Activated T-helper 17 cell treated with anti-CD3 and anti-CD28 coated beads, Interleukin-2, amount 50 U/mL, for 72 hours (primary cell): ENCODE results near the gene INSC. TPM values are rescaled to one million over a fixed set of nuclear protein-coding genes. Genes with fewer than 3 reads are reported as not detected.

Experiments
- ATAC-seq: fragments of 150-1000 bp; cut with Tn5 transposase; replicated peaks from 2 replicates; pipeline ENCODE4 v1.10.0; 2021; ENCODE audit warnings: mild to moderate bottlenecking, moderate library complexity
- H3K27ac Mint-ChIP-seq: one replicate; pipeline ENCODE4 v1.8.0; 2022; ENCODE audit warnings: mixed read lengths
- H3K27me3 Mint-ChIP-seq: one replicate; pipeline ENCODE4 v1.8.0; 2022; ENCODE audit warnings: mixed read lengths
- H3K36me3 Mint-ChIP-seq: one replicate; pipeline ENCODE4 v1.8.0; 2022; ENCODE audit warnings: low read depth, mild to moderate bottlenecking, mixed read lengths
- H3K4me1 Mint-ChIP-seq: one replicate; pipeline ENCODE4 v1.8.0; 2022; ENCODE audit warnings: mixed read lengths
- H3K4me3 Mint-ChIP-seq: one replicate; pipeline ENCODE4 v1.8.0; 2022; ENCODE audit warnings: mild to moderate bottlenecking, mixed read lengths
- H3K9me3 Mint-ChIP-seq: one replicate; pipeline ENCODE4 v1.8.0; 2022; ENCODE audit warnings: mixed read lengths
- total RNA-seq, 2 donors: library from RNA; stranded (reverse); gene quantifications; one replicate each; pipeline ENCODE4 v1.2.3, GENCODE V29; 2022

INSC gene
- total RNA-seq, 2 donors from 2014 or later, result 0.48 TPM; not detected in 1

DNA sequence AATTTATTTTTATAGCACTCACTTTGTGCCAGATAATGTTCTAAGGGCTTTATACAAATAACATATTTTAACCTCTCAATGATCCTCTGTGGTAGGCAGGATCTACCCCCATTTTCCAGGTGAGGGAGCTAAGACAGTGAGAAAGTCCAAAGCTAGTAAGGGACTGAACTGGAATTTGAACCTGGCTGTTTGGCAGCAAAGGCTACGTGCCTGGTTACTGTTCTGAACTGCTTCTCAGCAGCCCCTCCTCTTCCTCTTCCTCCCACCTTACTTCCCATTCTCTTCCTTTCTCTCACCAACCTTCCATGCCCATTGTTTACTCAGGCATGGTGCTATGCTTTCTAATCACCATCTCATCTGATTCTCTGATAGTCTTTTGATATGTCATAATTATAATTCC lies 82.0 kb downstream of the INSC start:
- Mint-ChIP-seq H3K9me3 (no peaks in the 10 kb centered on the region), H3K36me3 (no peaks in the 10 kb centered on the region), H3K4me3 (no peak overlapping the region), H3K4me1 (no peaks in the 10 kb centered on the region), H3K27ac (no peak overlapping the region), H3K27me3 (no peaks in the 10 kb centered on the region)
- no peak for ATAC-seq

DNA sequence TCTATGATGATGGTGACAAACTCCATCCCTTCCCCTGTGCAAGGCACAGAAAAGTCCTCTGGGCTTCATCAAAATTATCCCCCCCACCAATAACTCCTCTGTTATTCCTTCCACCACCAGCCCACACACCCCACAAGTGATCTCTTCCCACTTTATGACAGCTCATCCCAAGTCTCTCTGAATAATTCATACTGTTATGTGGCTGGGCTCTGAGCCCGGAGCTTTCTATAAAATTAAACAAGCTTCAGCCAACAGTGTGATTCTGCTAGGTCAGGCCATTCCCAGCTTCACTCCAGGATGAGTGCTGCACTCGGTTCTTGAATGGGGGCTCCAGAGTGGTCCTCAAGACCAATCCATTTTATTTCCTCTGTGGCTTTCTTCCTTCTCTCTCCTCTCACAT lies 83.0 kb downstream of the INSC start:
- Mint-ChIP-seq H3K27ac (no peak overlapping the region), H3K27me3 (no peaks in the 10 kb centered on the region), H3K36me3 (no peaks in the 10 kb centered on the region), H3K4me3 (no peak overlapping the region), H3K9me3 (no peaks in the 10 kb centered on the region), H3K4me1 (no peaks in the 10 kb centered on the region)
- ATAC-seq, result no peak

- Mint-ChIP-seq H3K36me3 (no peaks in the 10 kb centered on the region), H3K27me3 (no peaks in the 10 kb centered on the region), H3K27ac (no peak overlapping the region), H3K4me1 (no peaks in the 10 kb centered on the region), H3K9me3 (no peaks in the 10 kb centered on the region), H3K4me3 (no peak overlapping the region)
- ATAC-seq, result no peak
Observed at GRCh38 chr11:15198284-15198683, 83.6 kb downstream of the INSC start.

- ATAC-seq, result no peak
- Mint-ChIP-seq H3K27me3 (no peaks in the 10 kb centered on the region), H3K9me3 (no peaks in the 10 kb centered on the region), H3K36me3 (no peaks in the 10 kb centered on the region), H3K4me3 (no peak overlapping the region), H3K27ac (no peak overlapping the region), H3K4me1 (no peaks in the 10 kb centered on the region)
Observed at GRCh38 chr11:15199693-15200092, 85.0 kb downstream of the INSC start.

- Mint-ChIP-seq H3K4me3 (no peak overlapping the region), H3K9me3 (no peaks in the 10 kb centered on the region), H3K4me1 (no peaks in the 10 kb centered on the region), H3K27me3 (no peaks in the 10 kb centered on the region), H3K36me3 (no peaks in the 10 kb centered on the region), H3K27ac (no peak overlapping the region)
- ATAC-seq, result no peak
Observed at GRCh38 chr11:15200696-15201095, 86.0 kb downstream of the INSC start.

DNA sequence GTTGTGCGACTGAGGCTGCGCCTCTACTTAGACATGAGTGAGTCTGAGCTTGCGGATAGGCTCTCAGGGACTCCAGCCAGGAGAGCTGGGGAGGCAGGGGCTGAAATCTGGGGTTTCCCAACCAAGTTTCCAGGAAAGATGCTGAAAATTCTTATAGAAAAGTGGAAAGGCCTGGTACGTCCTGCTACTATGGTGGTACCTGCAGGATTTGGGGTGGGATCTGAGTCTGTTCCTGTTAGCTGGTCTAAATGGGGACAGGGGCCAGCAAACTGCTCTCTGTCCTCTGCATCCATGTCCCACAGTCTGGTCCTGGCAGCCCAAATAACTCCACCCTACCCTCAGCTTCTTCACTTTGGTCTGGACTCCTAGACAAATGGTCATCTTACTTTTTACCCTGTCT lies 86.9 kb downstream of the INSC start:
- no peaks in the 10 kb centered on the region for H3K36me3 Mint-ChIP-seq
- ATAC-seq, result no peak
- H3K27me3 Mint-ChIP-seq, result no peaks in the 10 kb centered on the region
- no peaks in the 10 kb centered on the region for H3K4me1 Mint-ChIP-seq
- H3K27ac Mint-ChIP-seq, result no peak overlapping the region
- H3K4me3 Mint-ChIP-seq, result no peak overlapping the region
- H3K9me3 Mint-ChIP-seq, result no peaks in the 10 kb centered on the region

DNA sequence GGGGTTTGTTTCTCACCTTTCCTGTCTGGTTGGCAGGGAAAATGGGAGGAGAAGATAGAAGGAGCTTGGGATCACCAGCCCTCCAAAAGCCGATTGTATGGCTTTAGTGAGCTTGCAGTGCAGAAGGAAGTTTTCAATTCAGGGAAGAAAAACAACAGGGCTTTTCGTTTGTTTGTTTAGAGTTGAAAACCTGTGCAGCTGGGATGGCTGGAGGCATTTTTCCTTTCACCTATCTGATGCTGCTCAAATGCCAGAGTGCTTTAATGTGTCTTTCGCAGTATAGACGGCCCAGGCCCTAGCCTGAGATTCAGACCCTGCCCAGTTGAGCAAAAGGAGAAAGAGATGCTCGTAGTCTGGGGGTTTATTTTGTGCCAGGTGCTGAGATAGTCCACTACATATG lies 87.9 kb downstream of the INSC start:
- ATAC-seq, result no peak
- H3K4me1 Mint-ChIP-seq, result no peaks in the 10 kb centered on the region

DNA sequence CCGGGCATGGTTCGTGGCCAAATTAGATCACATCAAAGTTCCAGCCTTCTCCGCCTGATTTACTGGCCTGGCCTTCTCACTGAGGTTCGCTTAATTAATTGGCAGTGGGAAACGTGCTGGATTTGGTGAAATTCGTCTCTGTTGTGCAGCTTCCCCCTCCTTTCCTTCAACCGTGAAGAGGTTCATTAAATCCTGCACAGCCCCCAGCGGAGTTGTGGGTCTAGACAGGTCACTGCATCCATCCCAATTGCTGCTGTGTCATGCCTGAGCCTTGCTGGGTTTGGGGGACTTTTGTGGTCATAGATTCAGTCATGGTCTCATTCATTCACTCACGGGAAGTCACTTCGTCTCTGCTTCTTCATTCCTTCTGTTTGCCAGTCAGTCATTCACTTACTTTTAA lies 90.0 kb downstream of the INSC start:
- H3K36me3 Mint-ChIP-seq, result no peaks in the 10 kb centered on the region
- H3K27ac Mint-ChIP-seq, result no peak overlapping the region
- no peak for ATAC-seq

More for the DNA sequence above, 87.9 kb downstream of the INSC start:
- no peak overlapping the region for H3K27ac Mint-ChIP-seq
- H3K9me3 Mint-ChIP-seq, result no peaks in the 10 kb centered on the region
- H3K36me3 Mint-ChIP-seq, result no peaks in the 10 kb centered on the region
- H3K4me3 Mint-ChIP-seq, result no peak overlapping the region
- H3K27me3 Mint-ChIP-seq, result no peaks in the 10 kb centered on the region

GRCh38 chr11:15206791-15207190 lies 92.1 kb downstream of the INSC start:
- Mint-ChIP-seq H3K9me3 (no peaks in the 10 kb centered on the region), H3K4me3 (no peak overlapping the region), H3K27ac (no peak overlapping the region), H3K36me3 (no peaks in the 10 kb centered on the region), H3K4me1 (no peaks in the 10 kb centered on the region), H3K27me3 (no peaks in the 10 kb centered on the region)
- no peak for ATAC-seq

More for the DNA sequence above, 90.0 kb downstream of the INSC start:
- Mint-ChIP-seq H3K9me3 (no peaks in the 10 kb centered on the region), H3K4me1 (no peaks in the 10 kb centered on the region), H3K4me3 (no peak overlapping the region), H3K27me3 (no peaks in the 10 kb centered on the region)

- no peaks in the 10 kb centered on the region for H3K27me3 Mint-ChIP-seq
- no peak overlapping the region for H3K27ac Mint-ChIP-seq
- ATAC-seq, result peak; percentile 85
- H3K9me3 Mint-ChIP-seq, result no peaks in the 10 kb centered on the region
- no peak overlapping the region for H3K4me3 Mint-ChIP-seq
- no peaks in the 10 kb centered on the region for H3K36me3 Mint-ChIP-seq
- H3K4me1 Mint-ChIP-seq, result no peaks in the 10 kb centered on the region
Observed at GRCh38 chr11:15208378-15209222, 93.9 kb downstream of the INSC start.

GRCh38 chr11:15212876-15213275 lies 98.2 kb downstream of the INSC start:
- Mint-ChIP-seq H3K4me1 (no peaks in the 10 kb centered on the region), H3K4me3 (no peak overlapping the region), H3K36me3 (no peaks in the 10 kb centered on the region), H3K27ac (no peak overlapping the region), H3K9me3 (no peaks in the 10 kb centered on the region), H3K27me3 (no peaks in the 10 kb centered on the region)
- no peak for ATAC-seq

GRCh38 chr11:15213471-15214231 lies 98.9 kb downstream of the INSC start:
- no peaks in the 10 kb centered on the region for H3K36me3 Mint-ChIP-seq
- no peaks in the 10 kb centered on the region for H3K27me3 Mint-ChIP-seq
- no peak for ATAC-seq
- H3K27ac Mint-ChIP-seq, result no peak overlapping the region
- H3K4me3 Mint-ChIP-seq, result no peak overlapping the region
- no peaks in the 10 kb centered on the region for H3K9me3 Mint-ChIP-seq
- H3K4me1 Mint-ChIP-seq, result no peaks in the 10 kb centered on the region

DNA sequence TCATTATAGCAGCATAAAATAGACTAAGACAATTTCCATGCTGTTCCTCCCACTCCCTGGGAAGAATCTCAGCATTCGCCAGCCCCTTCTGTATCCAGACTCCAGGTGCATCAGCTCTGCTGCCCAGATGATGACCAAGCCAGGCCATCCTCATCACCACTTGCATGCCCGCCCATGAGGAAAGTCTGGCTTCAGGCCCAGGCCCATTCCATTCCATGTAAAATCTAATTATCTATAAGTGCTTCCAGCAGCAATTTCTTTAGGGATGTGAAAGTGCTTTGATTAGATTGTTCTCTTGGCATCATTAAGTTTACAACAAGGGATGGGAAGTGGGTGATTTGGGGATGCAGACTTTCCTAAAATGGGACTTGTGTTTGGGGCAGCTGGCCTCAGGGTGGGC lies 100.3 kb downstream of the INSC start:
- Mint-ChIP-seq H3K27me3 (no peaks in the 10 kb centered on the region), H3K9me3 (no peaks in the 10 kb centered on the region), H3K27ac (no peak overlapping the region), H3K4me1 (no peaks in the 10 kb centered on the region), H3K4me3 (no peak overlapping the region), H3K36me3 (no peaks in the 10 kb centered on the region)
- no peak for ATAC-seq

DNA sequence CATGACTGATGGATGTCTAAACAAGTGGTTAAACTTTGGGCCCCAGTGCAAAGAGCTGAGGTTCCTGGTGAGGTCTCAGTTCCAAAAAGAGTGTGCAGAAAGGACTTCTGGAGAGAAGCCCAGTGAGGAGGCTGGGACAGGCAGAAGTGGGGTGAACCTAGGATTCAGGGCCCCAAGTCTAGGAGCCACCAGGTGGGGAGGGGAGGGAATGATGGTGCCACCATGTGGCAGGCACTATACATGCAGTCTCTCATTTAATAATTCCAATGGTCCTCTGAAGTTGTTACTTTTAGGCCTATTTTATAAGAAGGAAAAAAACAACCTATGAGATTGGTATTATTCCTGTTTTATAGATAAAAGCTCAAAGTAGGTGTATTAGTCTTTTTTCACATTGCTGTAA lies 102.0 kb downstream of the INSC start:
- H3K9me3 Mint-ChIP-seq, result no peaks in the 10 kb centered on the region
- H3K4me3 Mint-ChIP-seq, result no peak overlapping the region
- no peak overlapping the region for H3K27ac Mint-ChIP-seq
- H3K27me3 Mint-ChIP-seq, result no peaks in the 10 kb centered on the region
- ATAC-seq, result no peak
- H3K36me3 Mint-ChIP-seq, result no peaks in the 10 kb centered on the region
- H3K4me1 Mint-ChIP-seq, result no peaks in the 10 kb centered on the region

- no peaks in the 10 kb centered on the region for H3K27me3 Mint-ChIP-seq
- no peaks in the 10 kb centered on the region for H3K9me3 Mint-ChIP-seq
Observed at GRCh38 chr11:15217416-15217815, 102.7 kb downstream of the INSC start.

More at GRCh38 chr11:15217416-15217815, 102.7 kb downstream of the INSC start:
- ATAC-seq, result no peak
- H3K4me3 Mint-ChIP-seq, result no peak overlapping the region
- H3K4me1 Mint-ChIP-seq, result no peaks in the 10 kb centered on the region
- H3K27ac Mint-ChIP-seq, result no peak overlapping the region
- H3K36me3 Mint-ChIP-seq, result no peaks in the 10 kb centered on the region
